HG02798 (cell line): ENCODE measurements around the gene CRAMP1.

ENCODE experiments used
- ATAC-seq: cut with Tn5 transposase; IDR thresholded peaks from one replicate; pipeline ENCODE4 v1.9.1; 2021; ENCODE audit warnings: mild to moderate bottlenecking; ENCODE audit not compliant: unreplicated experiment, poor library complexity

CRAMP1 gene

DNA sequence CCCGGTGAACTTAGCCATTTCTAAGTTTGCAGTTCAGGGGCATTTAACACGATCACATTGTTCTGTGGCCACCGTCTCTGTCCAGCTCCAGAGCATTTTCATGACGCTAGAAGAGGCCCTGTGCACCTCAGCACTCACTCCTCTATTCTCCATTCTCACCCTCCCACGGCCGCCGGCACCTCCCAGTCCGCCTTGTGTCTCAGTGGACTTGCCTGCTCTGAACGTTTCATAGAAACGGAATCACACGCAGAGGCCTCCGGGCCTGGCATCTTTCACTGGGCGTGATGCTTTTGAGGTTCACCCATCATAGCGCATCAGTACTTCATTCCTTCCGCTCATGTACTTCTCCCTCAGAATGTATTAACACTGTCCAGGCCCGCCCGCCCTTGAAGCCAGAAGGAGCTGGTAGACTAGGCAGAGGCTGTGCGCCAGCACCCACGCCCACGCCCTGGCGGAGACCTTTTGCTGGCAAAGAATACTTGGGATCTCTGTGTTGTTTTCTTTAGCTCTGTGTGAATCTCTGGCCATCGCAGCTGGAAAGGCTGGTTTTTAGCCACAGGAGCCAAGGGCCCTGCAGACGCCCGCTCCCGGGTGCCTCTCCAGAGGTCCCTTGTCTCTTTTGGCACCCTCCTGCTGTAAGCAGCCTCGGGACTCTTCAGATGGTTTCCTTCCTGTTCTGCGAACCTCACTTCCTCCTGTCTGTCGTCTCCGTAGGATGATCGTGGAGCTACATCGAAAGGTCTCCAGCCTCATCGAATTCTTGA is 42.5 kb downstream of the CRAMP1 start:
- no peak for ATAC-seq

GRCh38 chr16:1655269-1655807 is 43.2 kb downstream of the CRAMP1 start:
- no peak for ATAC-seq

DNA sequence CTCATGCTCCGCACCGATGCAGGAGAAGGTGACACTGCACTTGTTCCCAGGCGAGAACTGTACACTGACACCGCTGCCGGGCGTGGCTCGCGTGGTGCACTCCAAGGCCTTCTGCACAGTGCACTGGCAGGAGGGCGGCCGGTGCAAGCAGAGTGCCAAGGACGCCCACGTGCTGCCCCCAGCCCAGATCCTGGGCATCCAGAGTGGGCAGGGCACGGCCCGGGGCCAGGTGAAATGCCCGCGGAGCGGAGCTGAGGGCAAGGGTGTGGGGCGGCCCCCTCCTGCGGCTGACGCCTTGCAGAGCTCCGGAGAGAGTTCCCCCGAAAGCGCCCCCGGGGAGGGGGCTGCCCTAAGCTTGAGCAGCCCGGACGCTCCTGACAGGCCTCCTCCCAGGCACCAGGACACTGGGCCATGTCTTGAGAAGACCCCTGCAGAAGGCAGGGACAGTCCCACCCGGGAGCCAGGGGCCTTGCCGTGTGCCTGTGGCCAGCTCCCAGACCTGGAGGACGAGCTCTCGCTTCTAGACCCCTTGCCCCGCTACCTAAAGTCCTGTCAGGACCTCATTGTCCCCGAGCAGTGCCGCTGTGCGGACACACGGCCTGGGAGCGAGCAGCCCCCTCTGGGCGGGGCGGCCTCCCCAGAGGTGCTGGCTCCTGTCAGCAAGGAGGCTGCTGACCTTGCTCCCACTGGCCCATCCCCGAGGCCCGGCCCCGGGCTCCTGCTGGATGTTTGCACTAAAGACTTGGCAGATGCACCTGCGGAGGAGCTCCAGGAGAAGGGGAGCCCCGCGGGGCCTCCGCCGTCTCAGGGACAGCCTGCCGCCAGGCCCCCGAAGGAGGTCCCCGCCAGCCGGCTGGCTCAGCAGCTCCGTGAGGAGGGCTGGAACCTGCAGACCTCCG is 44.0 kb downstream of the CRAMP1 start:
- ATAC-seq: no peak

DNA sequence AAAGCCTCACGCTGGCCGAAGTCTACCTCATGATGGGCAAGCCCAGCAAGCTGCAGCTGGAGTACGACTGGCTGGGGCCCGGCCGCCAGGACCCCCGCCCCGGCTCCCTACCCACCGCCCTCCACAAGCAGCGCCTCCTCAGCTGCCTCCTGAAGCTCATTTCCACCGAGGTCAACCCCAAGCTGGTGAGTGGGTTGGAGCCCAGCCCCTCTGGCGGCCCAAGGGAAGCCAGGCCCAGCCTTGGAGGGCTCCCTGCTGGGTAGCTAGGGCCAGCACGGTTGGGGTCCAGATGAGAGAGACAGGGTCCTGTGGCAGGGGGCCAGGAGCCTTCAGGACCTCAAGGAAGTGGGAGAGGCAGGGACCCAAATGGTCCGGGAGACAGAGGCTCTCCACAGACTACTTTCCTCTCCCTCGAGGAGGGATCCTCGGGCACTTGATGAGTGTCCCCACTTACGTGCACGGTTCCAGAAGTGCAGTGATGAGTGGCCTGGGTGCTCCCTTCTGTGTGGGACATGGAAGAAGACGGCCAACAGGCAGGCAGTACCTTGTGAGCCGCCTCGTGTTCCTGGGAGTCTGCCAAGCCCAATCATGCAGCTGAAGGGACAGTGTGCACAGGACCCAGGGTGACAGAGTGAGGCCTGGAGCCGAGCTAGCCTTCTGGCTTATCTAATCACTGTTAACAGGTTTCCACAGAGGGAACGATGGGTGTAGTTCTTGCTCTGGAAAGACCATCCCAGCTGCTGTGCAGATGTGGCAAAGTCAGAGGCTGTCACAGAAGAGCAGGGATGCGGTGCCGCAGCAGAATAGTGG is 44.9 kb downstream of the CRAMP1 start:
- no peak for ATAC-seq

DNA sequence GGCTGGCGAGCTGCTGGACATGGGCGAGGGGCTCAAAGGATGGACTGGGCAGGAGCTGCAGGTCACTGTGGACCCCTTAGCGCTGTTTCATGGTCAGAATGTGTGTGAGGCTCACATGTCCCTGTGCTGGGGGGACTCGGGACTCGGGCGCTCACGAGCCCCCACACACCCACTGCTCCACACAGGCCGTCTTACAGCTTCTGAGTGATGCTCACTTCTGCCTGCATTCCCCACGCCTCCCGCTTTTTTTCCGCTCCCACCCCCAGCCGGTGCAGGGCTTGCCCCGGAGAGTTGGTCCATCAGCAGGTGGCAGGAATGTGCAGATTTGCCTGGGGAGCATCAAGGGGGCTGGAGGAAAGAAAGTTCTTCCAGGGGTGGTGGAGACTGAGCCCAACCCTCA is 45.7 kb downstream of the CRAMP1 start:
- no peak for ATAC-seq

GRCh38 chr16:1659031-1659430 is 46.9 kb downstream of the CRAMP1 start:
- no peak for ATAC-seq

DNA sequence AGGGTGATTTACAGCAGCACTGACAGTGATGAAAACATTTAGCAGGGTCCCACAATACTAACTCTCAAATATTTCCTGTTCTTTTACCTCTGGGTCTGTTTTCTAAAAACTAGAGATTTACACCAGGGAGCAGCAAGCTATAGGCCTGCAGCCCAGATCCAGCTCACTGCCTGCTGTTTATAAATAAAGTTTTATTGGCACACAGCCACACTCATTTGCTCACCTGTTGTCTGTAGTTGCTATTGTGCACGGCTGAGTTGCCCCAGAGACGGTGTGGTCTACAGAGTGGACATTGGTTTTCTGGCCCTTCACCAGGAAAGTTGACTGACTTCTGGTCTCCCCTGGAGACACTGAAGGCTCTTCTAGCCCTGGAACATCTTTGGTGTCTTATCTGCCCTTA is 49.7 kb downstream of the CRAMP1 start:
- ATAC-seq: no peak

DNA sequence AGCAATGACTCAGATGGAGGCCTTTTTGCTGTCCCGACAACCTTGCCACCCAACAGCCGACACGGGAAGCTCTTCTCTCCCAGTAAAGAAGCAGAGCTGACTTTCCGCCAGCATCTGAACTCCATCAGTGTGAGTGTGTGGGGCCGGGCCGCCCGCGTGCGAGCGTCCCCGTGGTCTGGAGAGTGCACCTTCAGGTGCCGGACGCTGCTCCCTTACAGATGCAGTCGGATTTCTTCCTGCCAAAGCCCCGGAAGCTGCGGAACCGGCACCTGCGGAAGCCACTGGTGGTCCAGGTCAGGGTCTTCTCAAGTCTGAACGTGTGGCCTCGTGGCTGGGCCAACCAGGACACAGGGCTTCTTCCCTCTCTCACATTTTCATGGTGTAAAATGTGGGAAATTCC is 50.4 kb downstream of the CRAMP1 start:
- ATAC-seq: no peak

DNA sequence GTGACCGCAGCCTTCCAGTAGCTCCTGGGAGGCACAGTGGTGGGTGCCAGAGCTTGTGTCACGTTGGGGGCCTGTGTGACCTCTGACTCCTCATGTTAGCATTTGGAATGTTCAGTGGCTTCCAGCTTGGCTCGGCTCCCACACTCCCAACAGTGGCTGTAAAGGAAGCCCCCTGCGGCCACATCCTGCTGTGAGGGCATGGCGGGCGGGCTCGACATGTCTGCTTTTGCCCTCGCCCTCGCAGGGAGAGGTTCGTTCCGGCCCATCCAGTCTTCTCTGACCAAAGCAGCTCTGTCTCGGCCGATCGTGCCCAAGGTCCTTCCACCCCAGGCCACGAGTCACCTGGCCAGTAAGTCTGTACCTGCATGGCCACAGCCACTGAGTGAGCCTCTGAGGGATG is 53.7 kb downstream of the CRAMP1 start:
- no peak for ATAC-seq

GRCh38 chr16:1666316-1666715 is 54.2 kb downstream of the CRAMP1 start:
- ATAC-seq: no peak

- ATAC-seq: no peak
Observed at GRCh38 chr16:1667271-1667670, 55.1 kb downstream of the CRAMP1 start.

DNA sequence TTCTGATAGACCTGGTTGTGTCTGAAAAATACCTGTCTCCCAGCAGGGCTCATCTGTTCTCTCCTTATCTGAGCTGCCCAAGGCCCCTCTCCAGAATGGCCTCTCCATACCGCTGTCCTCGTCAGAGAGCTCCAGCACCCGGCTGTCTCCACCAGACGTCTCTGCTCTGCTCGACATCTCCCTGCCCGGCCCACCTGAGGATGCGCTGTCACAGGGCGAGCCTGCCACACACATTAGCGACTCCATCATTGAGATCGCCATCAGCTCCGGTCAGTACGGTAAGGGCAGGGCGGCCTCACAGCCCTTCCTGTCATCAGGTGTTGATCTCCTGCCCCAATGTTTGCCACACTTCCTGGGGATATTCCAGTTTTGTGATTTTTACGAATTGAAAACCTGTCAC is 55.8 kb downstream of the CRAMP1 start:
- no peak for ATAC-seq

GRCh38 chr16:1668612-1669319 is 56.6 kb downstream of the CRAMP1 start:
- no peak for ATAC-seq

DNA sequence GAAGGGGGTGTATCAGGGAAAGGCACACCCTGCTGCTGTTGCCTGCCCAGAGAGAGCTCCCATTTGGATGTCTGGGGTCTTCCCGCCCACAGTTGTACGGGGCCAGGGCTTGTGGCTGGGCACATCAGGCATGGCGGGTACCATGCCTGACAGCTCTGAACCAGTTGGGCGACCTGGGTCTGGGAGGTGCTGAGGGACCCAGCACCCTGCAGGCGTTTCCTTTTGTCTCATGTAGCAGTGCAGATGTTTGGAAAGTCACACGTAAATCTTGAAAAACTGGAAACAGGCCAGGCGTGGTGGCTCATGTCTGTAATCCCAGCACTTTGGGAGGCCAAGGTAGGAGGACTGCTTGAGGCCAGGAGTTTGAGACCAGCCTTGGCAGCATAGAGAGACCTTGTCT is 57.5 kb downstream of the CRAMP1 start:
- no peak for ATAC-seq

GRCh38 chr16:1670371-1670770 is 58.2 kb downstream of the CRAMP1 start:
- ATAC-seq: no peak

GRCh38 chr16:1670866-1671265 is 58.7 kb downstream of the CRAMP1 start:
- no peak for ATAC-seq

- no peak for ATAC-seq
Observed at GRCh38 chr16:1673424-1674151, 61.4 kb downstream of the CRAMP1 start.

- ATAC-seq: no peak
Observed at GRCh38 chr16:1674306-1674705, 62.1 kb downstream of the CRAMP1 start.
